SU-DHL-6 (cell line): ENCODE results near the gene PLK5.

Experiments used
- H2AFZ ChIP-seq: fragments of 200-600 bp; sonication (generic); 2 replicates; pipeline ENCODE4 v1.6.1; 2014; ENCODE audit warnings: low read depth, mild to moderate bottlenecking, moderate library complexity, mixed read lengths, antibody characterized with exemption, low read length; ENCODE audit not compliant: severe bottlenecking
- H3F3A ChIP-seq: fragments of 200-600 bp; shearing (Covaris generic); 2 replicates; pipeline ENCODE4 v1.6.0; 2016; ENCODE audit warnings: antibody characterized with exemption, mild to moderate bottlenecking; ENCODE audit not compliant: insufficient read depth
- H3K27ac ChIP-seq: fragments of 200-600 bp; sonication (generic); 2 replicates; pipeline ENCODE4 v1.5.1; 2016; ENCODE audit warnings: low read depth, mild to moderate bottlenecking, low read length, moderate library complexity, mixed read lengths
- H3K27me3 ChIP-seq: fragments of 200-600 bp; sonication (generic), shearing (Covaris generic); 2 replicates; pipeline ENCODE4 v1.6.0; 2014; ENCODE audit warnings: mild to moderate bottlenecking, low read length
- H3K36me3 ChIP-seq: fragments of 200-600 bp; sonication (generic); 2 replicates; pipeline ENCODE4 v1.6.1; 2014; ENCODE audit warnings: mild to moderate bottlenecking, low read length, mixed read lengths
- H3K4me2 ChIP-seq: fragments of 300-600, 200-600 bp; shearing (Covaris generic), sonication (generic); 2 replicates; pipeline ENCODE4 v1.6.0; 2014; ENCODE audit warnings: low read length, low read depth, mild to moderate bottlenecking; ENCODE audit not compliant: poor library complexity, severe bottlenecking
- H3K4me3 ChIP-seq: fragments of 200-600 bp; sonication (generic); 2 replicates; pipeline ENCODE4 v1.5.1; 2014; ENCODE audit warnings: antibody characterized with exemption, low read length, mild to moderate bottlenecking, mixed read lengths; ENCODE audit not compliant: insufficient read depth, poor library complexity, severe bottlenecking
- H3K79me2 ChIP-seq: fragments of 200-600 bp; sonication (generic); 2 replicates; pipeline ENCODE4 v1.6.1; 2014; ENCODE audit warnings: mild to moderate bottlenecking, low read length, moderate library complexity; ENCODE audit not compliant: insufficient read depth
- H3K9ac ChIP-seq: fragments of 200-600 bp; sonication (generic); 2 replicates; pipeline ENCODE4 v1.7.0; 2014; ENCODE audit warnings: mild to moderate bottlenecking, low read length
- H3K9me2 ChIP-seq: fragments of 200-600 bp; sonication (generic); replicated peaks from 2 replicates; pipeline ENCODE4 v1.6.1; 2014; ENCODE audit warnings: low read length; ENCODE audit not compliant: insufficient read depth
- H3K9me3 ChIP-seq: fragments of 200-600 bp; sonication (generic); 2 replicates; pipeline ENCODE4 v1.6.1; 2014; ENCODE audit warnings: low read length, mixed read lengths; ENCODE audit not compliant: insufficient read depth
- H4K20me1 ChIP-seq: fragments of 200-600 bp; sonication (generic); 2 replicates; pipeline ENCODE4 v1.6.1; 2014; ENCODE audit warnings: low read depth, mild to moderate bottlenecking, antibody characterized with exemption, low read length, moderate library complexity, mixed read lengths
- CTCF ChIP-seq: fragments of 200-600 bp; sonication (generic); IDR thresholded peaks from one replicate; pipeline ENCODE4 v1.5.1; 2017; ENCODE audit warnings: antibody characterized with exemption, mild to moderate bottlenecking, low read length, moderate library complexity; ENCODE audit not compliant: insufficient read depth, poor library complexity, severe bottlenecking
- EZH2phosphoT487 ChIP-seq: fragments of 200-600 bp; sonication (generic), shearing (Covaris generic); conservative IDR thresholded peaks from 2 replicates; pipeline ENCODE4 v1.6.1; 2018; ENCODE audit warnings: mild to moderate bottlenecking, antibody characterized with exemption, low read length, moderate library complexity, mixed read lengths

PLK5 gene

DNA sequence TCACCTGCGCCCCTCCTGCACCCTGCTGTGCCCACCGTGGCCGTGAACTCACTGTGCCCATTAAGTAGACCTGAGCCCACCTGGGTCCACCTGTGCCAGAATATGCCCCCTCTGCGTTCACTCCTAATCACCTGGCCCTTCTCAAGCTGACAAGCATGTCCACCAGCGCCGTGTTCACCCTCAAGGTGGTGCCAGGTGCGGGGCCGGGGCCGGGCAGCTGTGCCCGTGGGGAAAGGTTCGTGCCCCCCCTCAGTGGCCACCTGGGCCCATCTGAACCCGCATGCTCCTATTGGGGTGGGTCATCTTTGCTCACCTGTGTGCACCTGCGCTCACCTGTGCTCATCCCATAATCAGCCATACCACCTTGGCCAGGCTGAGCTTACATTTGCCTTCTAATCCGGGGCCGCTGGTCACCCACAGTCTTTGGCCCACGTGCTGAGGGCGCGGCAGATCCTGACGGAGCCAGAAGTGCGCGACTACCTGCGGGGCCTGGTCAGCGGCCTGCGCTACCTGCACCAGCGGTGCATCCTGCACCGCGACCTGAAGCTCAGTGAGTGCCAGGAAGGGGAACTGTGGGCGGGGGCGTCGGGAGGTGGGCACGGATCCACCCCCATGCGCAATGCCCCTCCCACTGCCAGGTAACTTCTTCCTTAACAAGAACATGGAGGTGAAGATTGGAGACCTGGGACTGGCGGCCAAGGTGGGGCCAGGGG is 2.3 kb downstream of the PLK5 start:
- Histone ChIP-seq H3K9me2 (no peaks in the 10 kb centered on the region), H3K9me3 (no peaks in the 10 kb centered on the region), H3K9ac (no peak overlapping the region), H3K27me3 (no peaks in the 10 kb centered on the region), H3K79me2 (no peaks in the 10 kb centered on the region), H3K4me3 (no peak overlapping the region), H4K20me1 (no peaks in the 10 kb centered on the region), H3K4me2 (no peak overlapping the region), H2AFZ (no peak overlapping the region), H3F3A (no peaks in the 10 kb centered on the region), H3K27ac (no peak overlapping the region), H3K36me3 (no peaks in the 10 kb centered on the region)
- TF ChIP-seq CTCF (no peak), EZH2phosphoT487 (no peak)

- Histone ChIP-seq H3K9me3 (no peaks in the 10 kb centered on the region), H3K36me3 (no peaks in the 10 kb centered on the region), H3K4me3 (no peak overlapping the region), H3K27ac (no peak overlapping the region), H3K27me3 (no peaks in the 10 kb centered on the region), H3K9me2 (no peaks in the 10 kb centered on the region), H4K20me1 (no peaks in the 10 kb centered on the region), H3K9ac (no peak overlapping the region), H2AFZ (no peak overlapping the region), H3K4me2 (no peak overlapping the region), H3K79me2 (no peaks in the 10 kb centered on the region), H3F3A (no peaks in the 10 kb centered on the region)
- TF ChIP-seq CTCF (no peak), EZH2phosphoT487 (no peak)
Measured at GRCh38 chr19:1526979-1527649, 3.2 kb downstream of the PLK5 start.

DNA sequence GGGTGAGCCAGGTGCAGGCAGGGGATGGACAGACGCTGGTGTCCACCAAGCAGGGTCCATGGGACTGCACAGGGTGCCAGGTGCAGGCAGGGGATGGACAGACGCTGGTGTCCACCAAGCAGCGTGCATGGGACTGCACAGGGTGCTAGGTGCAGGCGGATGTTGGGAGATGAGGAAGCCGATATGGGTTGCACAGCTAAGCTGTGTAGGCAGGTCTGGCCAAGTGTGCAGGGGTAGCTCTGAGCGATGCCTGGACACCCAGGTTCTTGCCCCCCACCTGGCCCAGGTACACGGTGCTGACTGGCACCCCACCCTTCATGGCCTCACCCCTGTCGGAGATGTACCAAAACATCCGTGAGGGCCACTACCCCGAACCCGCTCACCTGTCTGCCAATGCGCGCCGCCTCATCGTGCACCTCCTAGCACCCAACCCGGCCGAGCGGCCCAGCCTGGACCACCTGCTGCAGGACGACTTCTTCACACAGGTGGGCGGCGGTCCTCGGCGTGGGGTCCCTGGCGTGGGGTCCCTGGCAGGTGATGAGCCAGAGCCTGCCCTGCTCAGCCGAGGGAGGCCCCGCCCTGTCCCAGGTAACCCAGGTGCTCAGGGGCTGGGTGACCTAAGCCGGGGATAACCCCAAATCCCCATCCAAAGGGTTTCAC is 3.9 kb downstream of the PLK5 start:
- H3K9me3 ChIP-seq = no peaks in the 10 kb centered on the region
- H3K9me2 ChIP-seq = no peaks in the 10 kb centered on the region
- no peaks in the 10 kb centered on the region for H3K79me2 ChIP-seq
- H3K27me3 ChIP-seq = no peaks in the 10 kb centered on the region
- no peak overlapping the region for H3K4me3 ChIP-seq
- H3K9ac ChIP-seq = no peak overlapping the region
- no peak overlapping the region for H2AFZ ChIP-seq
- no peak overlapping the region for H3K27ac ChIP-seq
- no peaks in the 10 kb centered on the region for H4K20me1 ChIP-seq
- H3F3A ChIP-seq = no peaks in the 10 kb centered on the region
- H3K36me3 ChIP-seq = no peaks in the 10 kb centered on the region
- no peak for TF ChIP-seq CTCF
- no peak for TF ChIP-seq EZH2phosphoT487
- no peak overlapping the region for H3K4me2 ChIP-seq
